Mucosa of gallbladder (tissue), 1 donor: ENCODE measurements around the gene NDE1. TPM values are rescaled to one million over a fixed set of nuclear protein-coding genes. Genes with fewer than 3 reads are reported as not detected.

Source experiments
- DNase-seq: peaks from one replicate; pipeline ENCODE4 v3.0.0-alpha.2; 2020; ENCODE audit warnings: low spot score
- total RNA-seq: library from RNA; stranded (reverse); gene quantifications from one replicate; pipeline ENCODE4 v1.2.1, GENCODE V29; 2021
- donor health status: DM: no; HTN: no; CAD: no.

Gene NDE1
- total RNA-seq, 1 donor from 2014 or later: 30.0 TPM

DNA sequence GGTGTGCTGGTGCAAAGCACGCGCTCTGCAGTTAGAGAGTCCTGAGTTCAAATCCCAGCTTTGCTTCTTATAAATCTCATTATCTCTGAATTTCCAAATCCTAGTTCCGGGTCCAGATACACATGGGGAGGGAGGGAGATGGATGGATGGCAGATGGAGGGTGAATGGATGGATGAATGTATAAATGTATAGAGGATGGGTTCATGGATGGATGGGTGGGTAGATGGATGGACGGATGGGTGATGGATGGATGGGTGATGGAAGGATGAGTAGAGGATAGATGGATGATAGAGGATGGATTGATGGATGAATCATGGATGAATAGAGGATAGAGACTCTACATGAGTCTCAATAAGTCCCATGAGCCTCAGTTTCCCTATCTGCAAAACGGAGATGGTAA, 116.9 kb downstream of the NDE1 start:
- no peak for DNase-seq

- DNase-seq: no peak
Observed at GRCh38 chr16:15768201-15768600, 118.2 kb downstream of the NDE1 start.

- no peak for DNase-seq
Observed at GRCh38 chr16:15769239-15769638, 119.2 kb downstream of the NDE1 start.

DNA sequence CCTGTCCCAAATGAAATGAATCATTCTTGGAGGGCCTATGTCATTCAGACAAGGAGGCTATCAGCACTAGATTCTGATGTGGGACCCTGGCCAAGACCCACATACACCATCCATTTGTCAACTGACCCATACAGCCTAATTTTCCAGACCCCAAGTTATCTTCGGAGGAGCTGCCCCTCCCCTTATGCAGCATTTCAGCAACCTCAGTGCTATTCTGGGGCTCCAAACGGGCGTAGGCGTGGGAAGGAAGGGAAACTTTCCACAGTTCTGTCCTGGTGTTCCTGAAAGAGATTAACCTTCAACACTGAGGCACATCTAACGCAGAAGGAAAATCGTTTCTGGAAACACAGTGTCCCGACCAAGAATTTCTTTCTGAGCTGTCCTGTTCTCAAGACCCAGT, 120.1 kb downstream of the NDE1 start:
- no peak for DNase-seq

DNA sequence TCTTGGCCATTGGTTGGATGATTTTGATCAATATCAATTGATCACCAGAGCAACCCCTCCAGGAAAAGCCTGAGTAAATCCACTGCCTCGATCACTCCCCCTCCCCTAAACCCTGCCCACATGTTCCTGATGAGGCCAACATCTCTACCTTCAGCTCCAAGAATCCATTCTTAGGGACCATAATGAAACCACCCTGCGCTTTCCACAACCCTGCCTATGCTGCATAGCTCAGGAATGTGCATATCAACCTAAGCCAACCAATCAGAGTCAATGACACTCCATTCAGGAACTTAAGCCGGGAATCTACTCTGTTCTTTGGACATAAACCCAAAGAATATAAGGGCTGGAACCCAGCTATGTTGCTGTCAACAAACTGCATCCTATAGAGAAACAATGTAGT, 120.5 kb downstream of the NDE1 start:
- no peak for DNase-seq

- no peak for DNase-seq
Observed at GRCh38 chr16:15771694-15772093, 121.6 kb downstream of the NDE1 start.

GRCh38 chr16:15772579-15773293, 122.7 kb downstream of the NDE1 start:
- DNase-seq: no peak

GRCh38 chr16:15773968-15774367, 123.9 kb downstream of the NDE1 start:
- no peak for DNase-seq

DNA sequence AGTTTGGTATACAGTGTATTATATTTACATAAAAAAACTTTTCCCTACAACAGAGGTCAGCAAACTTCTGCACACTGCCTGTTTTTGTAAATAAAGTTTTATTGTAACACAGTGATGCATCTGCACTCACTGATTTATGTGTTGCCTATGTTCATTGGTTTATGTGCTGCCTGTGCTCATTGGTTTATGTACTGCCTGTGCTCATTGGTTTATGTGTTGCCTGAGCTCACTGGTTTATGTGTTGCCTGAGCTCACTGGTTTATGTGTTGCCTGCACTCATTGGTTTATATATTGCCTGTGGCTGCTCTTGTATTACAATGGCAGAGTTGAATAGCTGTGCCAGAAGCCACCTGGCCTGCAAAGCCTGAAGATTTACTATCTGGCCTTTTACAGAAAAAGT, 125.2 kb downstream of the NDE1 start:
- no peak for DNase-seq

DNA sequence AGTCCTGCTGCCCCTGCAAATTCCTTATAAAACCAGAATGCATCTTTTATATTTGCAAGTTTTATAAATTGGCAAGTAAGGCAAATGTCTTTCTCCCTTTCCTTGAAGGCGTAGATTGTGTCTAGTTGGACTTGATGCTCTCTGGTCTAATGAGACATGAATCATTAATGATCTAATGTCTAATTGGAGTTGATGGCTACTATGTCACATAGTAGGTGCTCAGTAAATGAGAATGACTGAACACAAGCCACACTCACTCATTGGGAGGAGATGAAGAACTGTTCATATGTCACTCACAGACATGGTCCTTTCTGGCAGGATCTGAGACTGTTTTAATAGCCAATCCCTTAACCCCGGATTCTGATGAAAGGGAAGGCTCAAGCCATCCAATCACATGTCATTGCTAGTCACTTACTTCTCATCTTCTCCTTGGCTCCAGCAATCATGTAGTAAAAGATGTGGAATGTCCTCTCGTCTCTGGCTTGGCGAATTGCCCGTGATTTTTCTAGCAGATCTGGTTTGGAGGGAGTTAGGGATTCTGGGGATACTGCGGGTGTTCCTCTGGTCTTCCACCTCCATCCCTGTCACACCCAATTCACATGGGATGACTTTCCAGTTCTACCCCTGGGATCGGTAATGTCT, 125.7 kb downstream of the NDE1 start:
- no peak for DNase-seq

Other genes with a start within 250 kb of the NDE1 start
- 67.0 TPM for gene BMERB1, start 215.7 kb upstream of the NDE1 start, total RNA-seq
- 92.6 TPM for gene MARF1, start 7.1 kb upstream of the NDE1 start, total RNA-seq
- gene MYH11, start 206.8 kb downstream of the NDE1 start, total RNA-seq: 1,761 TPM
- gene CEP20, start 238.4 kb downstream of the NDE1 start, total RNA-seq: 21.2 TPM